ENCODE measurements around the gene PRKAR1B. TPM values are rescaled to one million over a fixed set of nuclear protein-coding genes. Genes with fewer than 3 reads are reported as not detected.

The PRKAR1B gene
- total RNA-seq, 1 donor from 2014 or later = 14.0 TPM

- no peak for FAIRE-seq
- TF ChIP-seq CTCF (IDR thresholded peaks at IDR 0.05; ENCODE audit: insufficient read depth, low read length, severe bottlenecking) = no peak
Observed at GRCh38 chr7:631964-632830, 94.9 kb downstream of the PRKAR1B start.

GRCh38 chr7:631291-631711, 95.8 kb downstream of the PRKAR1B start:
- no peak for DNase-seq (ENCODE audit: low read depth)
- H3K36me3 ChIP-seq (ENCODE audit: control insufficient read depth, insufficient read depth, low read length) = no peaks in the 10 kb centered on the region
- H3K4me3 ChIP-seq (ENCODE audit: low read depth, low read length) = no peak overlapping the region
- no peak for TF ChIP-seq CTCF (IDR thresholded peaks at IDR 0.05; ENCODE audit: insufficient read depth, low read length, severe bottlenecking)
- no peak for FAIRE-seq
- no peaks in the 10 kb centered on the region for H3K27me3 ChIP-seq (ENCODE audit: control insufficient read depth, insufficient read depth, low read length)

More at GRCh38 chr7:631964-632830, 94.9 kb downstream of the PRKAR1B start:
- Histone ChIP-seq H3K4me3 (ENCODE audit: low read depth, low read length) (no peak overlapping the region), H3K27me3 (ENCODE audit: control insufficient read depth, insufficient read depth, low read length) (no peaks in the 10 kb centered on the region), H3K36me3 (ENCODE audit: control insufficient read depth, insufficient read depth, low read length) (no peaks in the 10 kb centered on the region)
- DNase-seq (ENCODE audit: low read depth) = no peak

- TF ChIP-seq CTCF (IDR thresholded peaks at IDR 0.05; ENCODE audit: insufficient read depth, low read length, severe bottlenecking) = no peak
- Histone ChIP-seq H3K27me3 (ENCODE audit: control insufficient read depth, insufficient read depth, low read length) (no peaks in the 10 kb centered on the region), H3K4me3 (ENCODE audit: low read depth, low read length) (no peak overlapping the region), H3K36me3 (ENCODE audit: control insufficient read depth, insufficient read depth, low read length) (no peaks in the 10 kb centered on the region)
- DNase-seq (ENCODE audit: low read depth) (no peak), FAIRE-seq (no peak)
Observed at GRCh38 chr7:630539-630938, 96.5 kb downstream of the PRKAR1B start.

- Histone ChIP-seq H3K4me3 (ENCODE audit: low read depth, low read length) (no peak overlapping the region), H3K27me3 (ENCODE audit: control insufficient read depth, insufficient read depth, low read length) (no peaks in the 10 kb centered on the region), H3K36me3 (ENCODE audit: control insufficient read depth, insufficient read depth, low read length) (no peaks in the 10 kb centered on the region)
- no peak for TF ChIP-seq CTCF (IDR thresholded peaks at IDR 0.05; ENCODE audit: insufficient read depth, low read length, severe bottlenecking)
- DNase-seq (ENCODE audit: low read depth) (no peak), FAIRE-seq (no peak)
Observed at GRCh38 chr7:630111-630511, 97.0 kb downstream of the PRKAR1B start.

- H3K36me3 ChIP-seq (ENCODE audit: control insufficient read depth, insufficient read depth, low read length) = no peaks in the 10 kb centered on the region
- no peak for TF ChIP-seq CTCF (IDR thresholded peaks at IDR 0.05; ENCODE audit: insufficient read depth, low read length, severe bottlenecking)
- no peak for FAIRE-seq
- no peak for DNase-seq (ENCODE audit: low read depth)
- H3K4me3 ChIP-seq (ENCODE audit: low read depth, low read length) = no peak overlapping the region
- H3K27me3 ChIP-seq (ENCODE audit: control insufficient read depth, insufficient read depth, low read length) = no peaks in the 10 kb centered on the region
Observed at GRCh38 chr7:628826-629225, 98.3 kb downstream of the PRKAR1B start.

GRCh38 chr7:628402-628763, 98.7 kb downstream of the PRKAR1B start:
- no peaks in the 10 kb centered on the region for H3K36me3 ChIP-seq (ENCODE audit: control insufficient read depth, insufficient read depth, low read length)
- no peak for FAIRE-seq
- H3K4me3 ChIP-seq (ENCODE audit: low read depth, low read length) = no peak overlapping the region
- no peak for DNase-seq (ENCODE audit: low read depth)
- no peak for TF ChIP-seq CTCF (IDR thresholded peaks at IDR 0.05; ENCODE audit: insufficient read depth, low read length, severe bottlenecking)
- no peaks in the 10 kb centered on the region for H3K27me3 ChIP-seq (ENCODE audit: control insufficient read depth, insufficient read depth, low read length)

Measured in bronchial epithelial cell (primary cell).